KBM-7 (cell line): ENCODE results near the gene VIPAS39.

Experiments used
- DNase-seq: peaks from one replicate; pipeline ENCODE4 v3.0.0-alpha.2; 2015
- in situ Hi-C: fragments of 300-500 bp; cut with MboI; formaldehyde crosslinking; loops from 2 replicates; pipeline ENCODE4 v1.14.3; 2020; ENCODE audit warnings: low sequenced_read_pairs, low pct_unique_long_range_greater_than_20kb, mixed read lengths

VIPAS39 gene

DNA sequence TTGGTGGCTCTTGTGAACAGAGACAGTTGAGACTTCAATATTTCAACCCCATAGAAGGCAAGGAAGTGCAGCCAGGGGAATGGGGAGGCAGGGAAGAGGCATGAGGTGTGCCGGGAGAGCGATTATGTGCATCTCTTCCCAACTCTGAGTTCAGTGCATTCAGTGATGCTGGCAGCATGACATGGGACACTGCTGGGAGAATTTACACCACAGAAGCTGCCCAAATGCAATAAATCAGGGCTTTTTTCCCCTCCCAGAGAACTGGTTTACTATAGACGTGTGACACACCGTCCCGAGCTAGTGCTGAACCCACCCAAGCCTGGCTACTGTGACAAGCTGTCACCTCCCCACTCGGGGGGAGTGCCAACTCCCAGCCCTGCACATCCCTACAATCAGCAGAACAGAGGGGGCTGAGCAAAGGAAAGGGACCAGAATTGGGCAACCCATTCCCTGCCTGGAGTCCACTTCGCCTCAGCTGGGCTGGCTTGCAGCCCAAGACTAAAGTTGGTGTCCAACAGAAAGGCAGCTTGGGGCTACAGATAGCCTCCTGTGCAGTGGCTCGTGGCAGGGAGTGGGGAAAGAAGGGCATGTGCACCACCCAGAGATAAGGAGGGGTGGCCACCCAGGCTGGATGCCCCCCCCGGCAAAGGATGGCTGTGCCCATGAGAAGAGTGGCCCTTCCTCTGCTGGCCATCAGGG, 17.2 kb upstream of the VIPAS39 start:
- in situ Hi-C loops = no loop called here
- DNase-seq = no peak

DNA sequence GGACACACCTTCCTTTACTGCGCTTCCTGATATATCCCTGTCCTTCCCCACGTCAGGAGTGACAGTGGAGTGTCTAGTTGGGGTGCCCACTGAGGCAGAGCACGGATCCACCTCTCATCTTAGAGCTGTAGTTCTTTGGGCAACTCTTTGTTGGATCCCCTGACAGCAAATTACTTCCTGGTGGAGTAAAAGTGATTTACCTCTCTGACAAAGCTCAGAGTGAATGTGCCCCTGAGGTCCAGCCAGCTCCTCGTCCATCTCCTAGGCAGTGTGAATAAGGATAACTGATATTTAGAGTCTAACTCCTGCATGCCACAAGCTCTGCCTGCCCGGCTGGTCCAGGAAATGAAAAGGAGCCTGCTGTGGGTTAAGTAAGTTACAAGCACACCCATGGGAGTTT, 16.5 kb upstream of the VIPAS39 start:
- in situ Hi-C loops = no loop called here
- no peak for DNase-seq

DNA sequence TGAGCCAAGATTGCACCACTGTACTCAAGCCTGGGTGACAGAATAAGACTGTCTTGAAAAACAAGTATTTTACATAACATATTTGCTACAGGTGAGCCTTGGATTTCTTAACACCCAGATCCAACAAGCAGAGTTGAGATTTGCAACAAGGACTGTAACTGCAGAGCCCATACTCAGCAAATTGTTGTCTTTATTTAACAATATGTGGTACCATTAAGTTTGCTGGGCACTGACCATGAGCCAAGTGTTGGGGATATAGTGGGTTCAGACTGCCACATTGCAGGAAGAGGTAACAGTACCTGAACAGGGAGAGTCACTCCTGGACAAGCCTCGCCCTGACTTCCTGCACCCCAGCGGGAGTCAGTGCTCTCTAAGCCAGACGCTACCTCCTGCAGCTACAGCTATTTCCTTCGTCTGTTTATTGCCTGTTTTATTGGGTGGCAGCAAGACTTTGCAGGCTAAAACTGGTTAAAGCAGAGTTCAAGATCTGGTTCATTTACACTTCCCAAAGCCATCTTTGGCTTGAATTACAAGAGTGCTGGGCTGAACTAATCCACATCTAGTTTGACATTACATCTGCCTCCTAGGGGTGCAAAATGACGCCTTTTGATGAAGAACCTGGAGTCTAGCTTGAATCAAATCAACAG, 12.9 kb upstream of the VIPAS39 start:
- in situ Hi-C loops = no loop called here
- DNase-seq = no peak

- in situ Hi-C loops = no loop called here
- DNase-seq = no peak
Measured at GRCh38 chr14:77469539-77469938, 12.1 kb upstream of the VIPAS39 start.

- DNase-seq = no peak
- in situ Hi-C loops = no loop called here
Measured at GRCh38 chr14:77469067-77469505, 11.7 kb upstream of the VIPAS39 start.

DNA sequence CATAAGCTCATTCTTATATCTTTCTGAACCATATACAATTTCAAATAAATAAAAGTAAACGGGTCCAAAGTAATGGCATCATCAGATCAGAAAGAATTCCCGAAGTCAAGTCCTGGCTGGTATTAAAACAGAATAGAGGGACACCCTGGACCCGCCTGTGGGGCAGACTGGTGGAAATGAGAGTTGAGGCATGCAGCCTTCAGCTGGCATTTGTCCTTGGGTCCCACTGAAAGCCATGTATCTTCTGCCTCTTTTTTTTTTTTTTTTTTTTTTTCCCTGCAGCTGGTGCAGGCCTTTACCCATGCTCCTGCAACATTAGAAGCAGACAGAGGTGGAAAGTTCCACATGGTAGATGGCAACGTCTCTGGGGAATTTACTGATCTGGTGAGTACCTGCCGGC, 10.4 kb upstream of the VIPAS39 start:
- no peak for DNase-seq

DNA sequence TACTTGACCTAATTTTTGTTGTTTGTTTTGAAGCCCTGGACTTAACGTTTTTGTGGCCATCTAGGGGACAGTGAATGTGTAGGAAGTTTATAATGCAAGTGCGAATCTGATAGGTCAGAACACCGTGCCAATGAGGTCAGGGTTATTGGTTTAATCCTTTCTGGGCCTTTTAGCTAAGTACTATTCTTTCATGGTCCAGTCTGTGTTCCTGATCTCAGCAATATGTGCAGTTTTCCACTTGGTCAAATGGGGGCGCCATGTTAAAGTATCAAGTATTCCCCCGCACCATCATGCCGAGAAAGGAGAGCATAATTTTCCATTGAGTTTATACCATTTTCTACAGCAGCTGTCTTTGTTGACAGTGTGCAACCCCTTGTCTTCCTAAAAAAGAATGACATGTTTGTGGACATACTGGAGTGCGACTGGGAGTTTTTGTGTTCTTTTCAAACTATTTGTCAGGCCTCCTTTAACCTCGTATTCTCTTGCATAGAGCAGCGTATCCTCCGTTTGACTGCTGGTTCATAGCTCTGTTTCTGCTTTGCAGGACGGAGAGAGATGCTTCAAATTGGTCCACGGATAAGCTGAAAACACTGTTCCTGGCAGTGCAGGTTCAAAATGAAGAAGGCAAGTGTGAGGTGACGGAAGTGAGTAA, 1.8 kb upstream of the VIPAS39 start:
- in situ Hi-C loops = no loop called here
- peak; percentile 83 for DNase-seq

More for the DNA sequence above, 10.4 kb upstream of the VIPAS39 start:
- in situ Hi-C loops = no loop called here

DNA sequence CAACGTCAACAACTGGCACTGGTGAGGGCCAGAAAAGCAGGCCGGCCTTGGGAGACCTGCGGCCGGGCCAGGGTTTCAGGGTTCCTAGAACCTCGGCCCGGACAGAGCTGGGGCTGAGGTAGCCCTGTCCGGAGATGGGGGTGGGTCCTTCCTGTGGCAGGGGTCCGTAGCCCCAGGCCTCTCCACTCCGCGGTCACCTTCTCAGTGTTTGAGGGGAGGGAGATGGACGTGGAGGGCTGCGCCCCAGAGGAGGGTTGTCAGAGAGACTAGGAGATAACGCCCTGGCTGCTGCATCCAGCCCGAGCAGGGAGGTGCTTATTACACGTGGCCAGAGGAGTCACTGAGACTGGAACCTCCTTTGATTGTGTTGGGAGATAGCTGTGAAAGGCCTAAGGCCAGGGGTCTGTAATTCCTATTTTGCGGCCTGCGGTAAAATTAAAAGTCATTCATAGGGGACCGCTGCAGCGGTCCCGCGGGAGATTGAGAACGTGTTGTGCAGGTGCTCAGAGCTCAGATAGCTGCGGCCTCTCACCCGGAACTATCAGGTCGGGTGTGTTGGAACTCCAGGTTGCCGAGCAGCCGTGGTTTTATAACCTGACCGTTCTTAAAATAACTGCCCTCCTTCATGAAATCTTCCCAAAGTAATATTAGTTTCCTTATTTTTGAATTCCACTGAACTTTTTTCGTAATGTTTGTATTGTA, 999 bp upstream of the VIPAS39 start:
- DNase-seq = peak; percentile 65
- in situ Hi-C loops = no loop called here

DNA sequence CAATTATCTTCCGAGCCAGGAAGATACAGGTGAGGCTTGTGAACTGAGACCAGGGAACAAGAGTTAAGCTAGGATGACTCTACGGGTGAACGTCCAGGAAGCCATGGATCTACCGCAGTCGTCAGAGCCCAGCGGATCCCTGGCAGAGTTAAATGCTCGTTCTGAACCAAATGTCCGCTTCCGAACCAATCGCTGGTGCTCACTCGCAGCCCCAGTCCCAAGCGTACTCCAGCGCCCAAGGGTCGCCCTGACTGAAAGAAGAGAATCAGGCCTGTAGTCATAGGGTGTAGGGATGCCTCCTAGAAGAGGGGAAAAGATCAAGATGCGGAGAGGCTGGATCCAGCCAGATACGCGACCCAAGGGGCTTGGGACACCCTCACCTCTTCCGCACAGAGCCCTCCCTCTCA, 283 bp downstream of the VIPAS39 start:
- in situ Hi-C loops = no loop called here
- no peak for DNase-seq

DNA sequence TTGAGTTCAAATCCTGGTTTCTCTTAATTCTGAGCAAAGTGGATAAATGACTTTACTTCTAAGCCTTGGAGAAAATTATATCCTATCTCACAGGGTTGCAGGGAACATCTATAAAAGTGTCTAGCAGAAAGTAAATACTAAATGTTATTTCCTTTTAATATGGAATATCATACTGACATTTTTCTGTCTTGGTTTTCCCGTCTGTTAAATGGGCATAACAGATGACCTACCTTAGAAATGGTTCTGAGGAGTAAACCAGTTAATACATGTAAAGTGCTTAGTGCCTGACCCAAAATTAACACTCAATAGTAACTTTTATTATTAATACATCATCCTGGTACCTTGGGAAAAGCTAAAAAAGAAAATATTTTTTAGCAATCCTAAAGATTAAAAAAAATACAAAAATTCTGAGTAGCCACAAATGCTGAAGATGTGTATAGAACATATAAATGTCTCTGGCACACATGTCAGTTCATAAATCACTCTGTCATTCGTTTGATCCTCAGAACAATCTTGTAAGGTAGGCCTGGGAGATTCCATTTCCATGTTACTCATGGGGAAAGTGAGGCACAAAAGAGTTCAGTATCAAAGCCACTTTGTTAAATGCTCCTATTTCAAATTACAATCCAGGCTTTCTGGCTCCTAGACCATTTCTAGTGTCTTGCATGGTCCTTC, 1.3 kb downstream of the VIPAS39 start:
- in situ Hi-C loops = no loop called here
- DNase-seq = no peak

DNA sequence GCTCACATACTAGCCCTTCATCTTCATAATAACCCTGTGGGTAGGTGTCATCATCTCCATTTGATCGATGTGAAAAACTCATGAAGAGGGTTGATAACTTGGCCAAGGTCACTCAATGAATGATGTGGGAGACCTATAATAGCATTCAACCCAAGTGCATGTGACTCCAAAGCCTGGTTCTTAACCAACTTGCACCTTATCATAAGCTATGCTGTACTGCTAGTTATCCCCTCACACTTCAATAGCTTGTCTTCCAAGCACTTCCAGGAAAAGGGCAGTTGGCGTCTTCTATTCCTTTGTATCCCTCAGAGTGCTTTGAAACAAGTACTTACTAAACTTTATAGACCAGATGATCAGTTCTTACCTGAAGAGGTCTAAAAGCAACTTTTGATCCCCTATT, 15.2 kb downstream of the VIPAS39 start:
- in situ Hi-C loops = no loop called here
- no peak for DNase-seq

GRCh38 chr14:77439861-77440260, 17.5 kb downstream of the VIPAS39 start:
- in situ Hi-C loops = no loop called here
- DNase-seq = no peak

GRCh38 chr14:77438596-77438995, 18.8 kb downstream of the VIPAS39 start:
- no peak for DNase-seq
- in situ Hi-C loops = no loop called here

DNA sequence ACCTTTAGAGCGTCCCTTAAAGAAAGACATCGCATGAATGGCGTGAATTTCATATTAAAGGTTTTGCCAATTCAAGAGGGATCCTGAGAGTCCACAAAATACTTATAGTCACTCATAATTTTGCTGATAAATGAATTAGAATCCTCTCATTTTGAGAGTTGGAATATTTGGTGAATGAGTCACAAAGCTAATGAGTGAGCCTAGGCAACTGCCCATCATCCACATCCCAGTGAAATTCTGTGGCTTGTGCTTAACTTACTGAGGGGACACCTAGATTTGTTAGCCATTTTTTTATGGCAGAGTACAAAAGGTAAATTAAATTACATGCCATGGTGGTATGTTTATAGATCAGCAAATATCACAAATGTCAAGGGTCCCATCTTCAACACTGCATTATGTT, 21.4 kb downstream of the VIPAS39 start:
- in situ Hi-C loops = no loop called here
- no peak for DNase-seq

- in situ Hi-C loops = no loop called here
- no peak for DNase-seq
Measured at GRCh38 chr14:77426396-77426795, 31.0 kb downstream of the VIPAS39 start.

DNA sequence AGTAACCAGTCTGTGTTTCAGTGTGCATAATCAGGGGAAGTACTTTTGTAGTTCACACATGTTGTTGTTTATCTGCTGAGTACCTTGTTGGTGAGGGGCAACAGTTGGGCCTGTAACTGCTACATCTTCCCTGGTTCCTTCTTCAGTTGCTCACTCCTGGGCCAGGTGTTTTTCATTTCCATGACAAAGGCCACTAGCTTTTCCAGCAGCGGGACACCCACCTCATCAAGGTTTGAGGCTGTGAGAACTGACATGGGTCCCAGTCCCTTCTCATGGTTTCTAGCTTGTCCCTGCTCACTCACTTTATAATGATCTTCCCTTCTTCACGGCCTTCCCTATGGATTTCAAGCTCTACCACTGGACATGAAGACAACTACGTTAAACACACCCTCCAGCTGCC, 32.5 kb downstream of the VIPAS39 start:
- in situ Hi-C loops = no loop called here
- DNase-seq = no peak

DNA sequence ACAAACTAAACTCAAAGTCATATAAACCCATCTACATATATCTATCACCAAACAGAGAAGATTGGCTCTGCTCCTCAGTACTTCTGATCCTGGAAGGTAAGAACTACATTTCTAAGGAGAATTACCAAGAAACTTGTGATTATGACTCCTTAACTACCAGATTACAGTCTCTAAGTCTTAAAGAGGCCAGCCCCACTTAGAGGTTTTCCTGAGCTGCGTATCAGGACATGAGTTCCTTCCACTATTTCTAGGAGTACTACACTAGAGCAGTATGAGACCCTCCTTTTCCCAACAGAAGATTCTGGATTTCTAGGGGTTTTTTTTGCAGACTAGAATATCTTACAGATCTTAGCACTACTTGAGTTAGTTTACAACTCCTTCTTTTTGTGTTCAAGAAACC, 34.0 kb downstream of the VIPAS39 start, which contains the start of gene NOXRED1:
NOXRED1 (minus strand) TSS at position 101 of the 400 bp plus-strand sequence. CDS start 634 bp downstream, outside the sequence.
- no peak for DNase-seq
- in situ Hi-C loops = no loop called here

GRCh38 chr14:77421201-77421600, 36.2 kb downstream of the VIPAS39 start:
- DNase-seq = no peak
- in situ Hi-C loops = no loop called here

GRCh38 chr14:77416836-77417235, 40.6 kb downstream of the VIPAS39 start:
- in situ Hi-C loops = no loop called here
- no peak for DNase-seq
